Body of pancreas (tissue), 4 donors: ENCODE measurements around the gene DPT.

ENCODE experiments used
- POLR2A ChIP-seq, 3 donors: fragments of 450-650 bp; IDR thresholded peaks; one replicate each; pipeline ENCODE4 v1.6.1; 2016; ENCODE audit warnings: antibody characterized with exemption in 3 of 3, mild to moderate bottlenecking in 2 of 3
- TF ChIP-seq, protein P1 (sequence below), 7 experiments: fragments of 450-650 bp in 4 of 7; fragments of 200-600 bp in 3 of 7; sonication (generic) in 3 of 7; IDR thresholded peaks; one replicate each; pipeline ENCODE4 v1.5.1; 2016 to 2019; ENCODE audit warnings: antibody characterized with exemption in 7 of 7

DNA sequence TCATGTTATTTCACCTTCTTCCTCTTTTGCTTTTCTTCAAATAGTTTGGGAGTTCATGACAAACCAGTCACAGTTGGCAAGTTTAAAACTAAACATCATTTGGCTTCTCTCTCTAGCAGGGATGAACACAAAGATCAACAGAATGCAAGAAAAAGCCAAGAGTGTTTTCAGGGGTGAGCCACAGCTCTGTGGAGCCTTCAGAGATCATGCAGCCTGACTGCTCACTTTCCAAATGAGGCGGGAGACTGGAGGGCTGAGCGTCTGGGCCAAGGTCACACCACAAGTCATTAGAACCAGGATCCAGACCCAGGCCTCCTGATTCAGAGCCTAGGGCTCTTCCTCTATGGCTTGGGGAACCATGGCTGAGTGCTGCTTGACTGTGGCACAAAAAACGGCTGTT is 2.7 kb downstream of the DPT start:
- TF ChIP-seq POLR2A (IDR thresholded peaks at IDR 0.05), result no peak
- TF ChIP-seq, protein P1, sequence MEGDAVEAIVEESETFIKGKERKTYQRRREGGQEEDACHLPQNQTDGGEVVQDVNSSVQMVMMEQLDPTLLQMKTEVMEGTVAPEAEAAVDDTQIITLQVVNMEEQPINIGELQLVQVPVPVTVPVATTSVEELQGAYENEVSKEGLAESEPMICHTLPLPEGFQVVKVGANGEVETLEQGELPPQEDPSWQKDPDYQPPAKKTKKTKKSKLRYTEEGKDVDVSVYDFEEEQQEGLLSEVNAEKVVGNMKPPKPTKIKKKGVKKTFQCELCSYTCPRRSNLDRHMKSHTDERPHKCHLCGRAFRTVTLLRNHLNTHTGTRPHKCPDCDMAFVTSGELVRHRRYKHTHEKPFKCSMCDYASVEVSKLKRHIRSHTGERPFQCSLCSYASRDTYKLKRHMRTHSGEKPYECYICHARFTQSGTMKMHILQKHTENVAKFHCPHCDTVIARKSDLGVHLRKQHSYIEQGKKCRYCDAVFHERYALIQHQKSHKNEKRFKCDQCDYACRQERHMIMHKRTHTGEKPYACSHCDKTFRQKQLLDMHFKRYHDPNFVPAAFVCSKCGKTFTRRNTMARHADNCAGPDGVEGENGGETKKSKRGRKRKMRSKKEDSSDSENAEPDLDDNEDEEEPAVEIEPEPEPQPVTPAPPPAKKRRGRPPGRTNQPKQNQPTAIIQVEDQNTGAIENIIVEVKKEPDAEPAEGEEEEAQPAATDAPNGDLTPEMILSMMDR (IDR thresholded peaks at IDR 0.05), result no peak
